Measurements from ENCODE around the gene PLCH2.

DNA sequence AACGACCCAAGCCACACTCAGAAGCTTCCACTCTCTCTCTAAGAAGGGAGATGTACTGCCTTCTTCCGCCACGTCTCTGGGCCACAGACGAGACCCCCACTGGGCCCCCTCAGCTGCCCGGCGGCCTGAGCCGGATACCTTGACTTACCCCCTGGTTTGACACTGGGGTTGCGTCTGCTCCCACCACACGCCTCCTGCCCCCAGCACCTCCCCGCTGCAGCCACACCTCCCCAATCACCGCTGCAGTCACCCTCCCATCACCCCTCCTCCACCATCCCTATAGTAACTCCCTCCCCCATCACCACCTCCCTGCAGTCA, 39.6 kb downstream of the PLCH2 start:
- TF ChIP-seq CTCF (IDR thresholded peaks at IDR 0.05; ENCODE audit: low read depth, low read length, poor library complexity, severe bottlenecking) (no peak), EZH2phosphoT487 (IDR thresholded peaks at IDR 0.05; ENCODE audit: borderline replicate concordance, low read length) (no peak)

Data from DOHH2 (cell line).